ENCODE data around the gene SEC24B.

Gene SEC24B

DNA sequence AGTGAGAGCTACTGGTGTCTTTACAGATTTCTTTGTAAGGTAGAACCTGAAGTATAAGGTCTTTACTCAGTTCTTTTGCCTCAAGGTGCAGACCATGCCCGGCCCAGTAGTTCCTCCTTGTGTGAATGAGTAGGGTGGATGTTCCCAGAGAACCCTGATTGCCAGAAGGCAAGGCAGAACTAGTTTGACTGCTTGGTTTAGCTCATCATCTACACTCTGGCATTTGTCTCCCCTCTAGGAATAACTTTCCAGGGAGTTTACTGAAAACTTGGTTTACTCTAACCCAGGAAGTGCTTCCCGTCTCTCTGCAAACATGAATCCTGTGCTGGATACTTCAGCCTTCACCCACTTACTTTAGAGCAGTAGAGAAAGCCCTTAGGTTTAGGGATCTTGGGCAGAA, 155.5 kb downstream of the SEC24B start:
- no peak for DNase-seq

GRCh38 chr4:109589605-109590004, 156.0 kb downstream of the SEC24B start:
- DNase-seq: no peak

Data from MV-4-11 (cell line).